SU-DHL-6 (cell line): ENCODE measurements around the gene PWP1.

Experiments used
- H2AFZ ChIP-seq: fragments of 200-600 bp; sonication (generic); 2 replicates; pipeline ENCODE4 v1.6.1; 2014; ENCODE audit warnings: low read depth, mild to moderate bottlenecking, moderate library complexity, mixed read lengths, antibody characterized with exemption, low read length; ENCODE audit not compliant: severe bottlenecking
- H3F3A ChIP-seq: fragments of 200-600 bp; shearing (Covaris generic); 2 replicates; pipeline ENCODE4 v1.6.0; 2016; ENCODE audit warnings: antibody characterized with exemption, mild to moderate bottlenecking; ENCODE audit not compliant: insufficient read depth
- H3K27ac ChIP-seq: fragments of 200-600 bp; sonication (generic); 2 replicates; pipeline ENCODE4 v1.5.1; 2016; ENCODE audit warnings: low read depth, mild to moderate bottlenecking, low read length, moderate library complexity, mixed read lengths
- H3K27me3 ChIP-seq: fragments of 200-600 bp; sonication (generic), shearing (Covaris generic); 2 replicates; pipeline ENCODE4 v1.6.0; 2014; ENCODE audit warnings: mild to moderate bottlenecking, low read length
- H3K36me3 ChIP-seq: fragments of 200-600 bp; sonication (generic); 2 replicates; pipeline ENCODE4 v1.6.1; 2014; ENCODE audit warnings: mild to moderate bottlenecking, low read length, mixed read lengths
- H3K4me2 ChIP-seq: fragments of 300-600, 200-600 bp; shearing (Covaris generic), sonication (generic); 2 replicates; pipeline ENCODE4 v1.6.0; 2014; ENCODE audit warnings: low read length, low read depth, mild to moderate bottlenecking; ENCODE audit not compliant: poor library complexity, severe bottlenecking
- H3K4me3 ChIP-seq: fragments of 200-600 bp; sonication (generic); 2 replicates; pipeline ENCODE4 v1.5.1; 2014; ENCODE audit warnings: antibody characterized with exemption, low read length, mild to moderate bottlenecking, mixed read lengths; ENCODE audit not compliant: insufficient read depth, poor library complexity, severe bottlenecking
- H3K79me2 ChIP-seq: fragments of 200-600 bp; sonication (generic); 2 replicates; pipeline ENCODE4 v1.6.1; 2014; ENCODE audit warnings: mild to moderate bottlenecking, low read length, moderate library complexity; ENCODE audit not compliant: insufficient read depth
- H3K9ac ChIP-seq: fragments of 200-600 bp; sonication (generic); 2 replicates; pipeline ENCODE4 v1.7.0; 2014; ENCODE audit warnings: mild to moderate bottlenecking, low read length
- H3K9me2 ChIP-seq: fragments of 200-600 bp; sonication (generic); replicated peaks from 2 replicates; pipeline ENCODE4 v1.6.1; 2014; ENCODE audit warnings: low read length; ENCODE audit not compliant: insufficient read depth
- H3K9me3 ChIP-seq: fragments of 200-600 bp; sonication (generic); 2 replicates; pipeline ENCODE4 v1.6.1; 2014; ENCODE audit warnings: low read length, mixed read lengths; ENCODE audit not compliant: insufficient read depth
- H4K20me1 ChIP-seq: fragments of 200-600 bp; sonication (generic); 2 replicates; pipeline ENCODE4 v1.6.1; 2014; ENCODE audit warnings: low read depth, mild to moderate bottlenecking, antibody characterized with exemption, low read length, moderate library complexity, mixed read lengths
- EZH2phosphoT487 ChIP-seq: fragments of 200-600 bp; sonication (generic), shearing (Covaris generic); conservative IDR thresholded peaks from 2 replicates; pipeline ENCODE4 v1.6.1; 2018; ENCODE audit warnings: mild to moderate bottlenecking, antibody characterized with exemption, low read length, moderate library complexity, mixed read lengths
- TF ChIP-seq, protein P1 (sequence below): fragments of 200-600 bp; sonication (generic); IDR thresholded peaks from one replicate; pipeline ENCODE4 v1.5.1; 2017; ENCODE audit warnings: antibody characterized with exemption, mild to moderate bottlenecking, low read length, moderate library complexity; ENCODE audit not compliant: insufficient read depth, poor library complexity, severe bottlenecking

Gene PWP1

DNA sequence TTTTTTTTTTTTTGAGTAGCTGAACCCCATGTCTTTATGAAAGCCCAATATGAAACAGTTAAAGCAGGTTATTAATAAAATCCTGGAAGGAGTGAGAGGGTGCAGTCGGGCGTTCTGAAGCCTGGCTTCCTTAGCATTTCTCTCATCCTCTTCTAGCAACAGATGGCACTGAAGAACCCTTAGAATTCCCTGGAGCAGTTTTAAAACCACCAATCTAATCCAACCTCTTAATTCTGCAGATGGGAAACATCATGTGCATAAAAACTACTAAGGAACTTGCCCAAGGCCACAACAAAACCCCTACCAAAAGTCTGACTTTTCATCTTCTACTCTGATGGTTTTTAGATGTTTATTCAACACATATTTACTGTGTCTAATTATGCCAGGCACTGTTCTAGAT, 50.2 kb downstream of the PWP1 start:
- Histone ChIP-seq H3K9ac (no peak overlapping the region), H3K36me3 (peaks cover 16% of the 10 kb centered on the region), H3K9me3 (no peaks in the 10 kb centered on the region), H3K4me2 (no peak overlapping the region), H3K9me2 (no peaks in the 10 kb centered on the region), H2AFZ (no peak overlapping the region), H4K20me1 (peaks cover 5% of the 10 kb centered on the region; the same call in 1 of the 2 replicates), H3K27ac (no peak overlapping the region), H3K4me3 (no peak overlapping the region), H3F3A (no peaks in the 10 kb centered on the region), H3K27me3 (no peaks in the 10 kb centered on the region), H3K79me2 (no peaks in the 10 kb centered on the region)
- no peak for TF ChIP-seq EZH2phosphoT487
- TF ChIP-seq, protein P1, sequence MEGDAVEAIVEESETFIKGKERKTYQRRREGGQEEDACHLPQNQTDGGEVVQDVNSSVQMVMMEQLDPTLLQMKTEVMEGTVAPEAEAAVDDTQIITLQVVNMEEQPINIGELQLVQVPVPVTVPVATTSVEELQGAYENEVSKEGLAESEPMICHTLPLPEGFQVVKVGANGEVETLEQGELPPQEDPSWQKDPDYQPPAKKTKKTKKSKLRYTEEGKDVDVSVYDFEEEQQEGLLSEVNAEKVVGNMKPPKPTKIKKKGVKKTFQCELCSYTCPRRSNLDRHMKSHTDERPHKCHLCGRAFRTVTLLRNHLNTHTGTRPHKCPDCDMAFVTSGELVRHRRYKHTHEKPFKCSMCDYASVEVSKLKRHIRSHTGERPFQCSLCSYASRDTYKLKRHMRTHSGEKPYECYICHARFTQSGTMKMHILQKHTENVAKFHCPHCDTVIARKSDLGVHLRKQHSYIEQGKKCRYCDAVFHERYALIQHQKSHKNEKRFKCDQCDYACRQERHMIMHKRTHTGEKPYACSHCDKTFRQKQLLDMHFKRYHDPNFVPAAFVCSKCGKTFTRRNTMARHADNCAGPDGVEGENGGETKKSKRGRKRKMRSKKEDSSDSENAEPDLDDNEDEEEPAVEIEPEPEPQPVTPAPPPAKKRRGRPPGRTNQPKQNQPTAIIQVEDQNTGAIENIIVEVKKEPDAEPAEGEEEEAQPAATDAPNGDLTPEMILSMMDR: no peak

DNA sequence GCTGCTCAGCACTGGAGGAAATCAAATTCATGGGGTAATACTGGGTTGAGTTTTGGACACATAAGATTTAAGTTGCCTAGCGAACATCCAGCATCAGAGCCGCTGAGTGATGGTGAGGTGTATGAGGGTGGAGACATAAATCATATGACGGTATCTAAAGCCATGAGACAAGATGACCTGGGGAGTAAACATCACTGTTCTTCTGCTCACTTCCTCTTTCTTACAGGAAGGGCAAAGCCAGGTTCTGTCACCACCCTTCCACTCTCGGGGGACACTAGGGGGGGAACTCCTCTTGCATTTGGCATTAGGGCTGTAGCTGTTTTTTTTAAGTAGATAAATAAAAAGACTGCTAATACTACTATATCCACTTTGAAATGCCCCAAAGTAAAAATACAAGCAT, 51.3 kb downstream of the PWP1 start:
- Histone ChIP-seq H3F3A (no peaks in the 10 kb centered on the region), H4K20me1 (peaks cover 3% of the 10 kb centered on the region; the same call in 1 of the 2 replicates), H3K36me3 (peaks cover 28% of the 10 kb centered on the region), H2AFZ (no peak overlapping the region), H3K27ac (no peak overlapping the region), H3K4me3 (no peak overlapping the region), H3K79me2 (no peaks in the 10 kb centered on the region), H3K4me2 (peak overlapping the region; percentile 6), H3K9me3 (no peaks in the 10 kb centered on the region), H3K9ac (no peak overlapping the region), H3K9me2 (no peaks in the 10 kb centered on the region), H3K27me3 (no peaks in the 10 kb centered on the region)
- no peak for TF ChIP-seq EZH2phosphoT487
- TF ChIP-seq, protein P1: no peak

DNA sequence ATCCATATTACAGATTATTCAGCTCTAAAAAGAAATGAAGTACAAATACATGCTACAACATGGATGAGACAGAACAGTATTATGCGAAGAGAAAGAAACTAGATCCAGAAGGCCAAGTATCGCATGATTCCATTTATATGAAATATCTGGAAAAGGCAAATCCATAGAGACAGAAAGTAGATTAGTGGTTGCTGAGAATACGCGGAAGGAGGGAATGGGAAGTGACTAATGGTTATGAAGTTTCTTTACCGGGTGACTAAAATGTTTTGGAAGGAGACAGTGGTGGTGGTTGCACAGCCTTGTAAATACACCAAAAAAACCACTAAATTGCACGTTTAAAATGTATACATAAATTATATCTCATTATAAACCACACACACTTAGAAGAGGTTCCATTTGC, 62.9 kb downstream of the PWP1 start:
- no peak for TF ChIP-seq EZH2phosphoT487
- TF ChIP-seq, protein P1: no peak
- Histone ChIP-seq H4K20me1 (0 out of 2 replicates have a peak, but pooled peaks cover 7% of the 10 kb centered on the region), H3K9ac (no peak overlapping the region), H2AFZ (no peak overlapping the region), H3K27ac (no peak overlapping the region), H3K9me3 (no peaks in the 10 kb centered on the region), H3F3A (0 out of 2 replicates have a peak, but pooled peaks cover 3% of the 10 kb centered on the region), H3K9me2 (no peaks in the 10 kb centered on the region), H3K4me2 (no peak overlapping the region), H3K79me2 (no peaks in the 10 kb centered on the region), H3K36me3 (peaks cover 16% of the 10 kb centered on the region; the same call in 1 of the 2 replicates), H3K4me3 (no peak overlapping the region), H3K27me3 (no peaks in the 10 kb centered on the region)
